Common myeloid progenitor, CD34-positive (primary cell): ENCODE results near the gene LGALS7.

Experiments used
- CTCF ChIA-PET: fragments of 350-600 bp; sonication (Branson Sonifier 250); formaldehyde crosslinking; loops from one replicate; lab custom pipeline; 2021; ENCODE audit warnings: antibody characterized with exemption; lab: Charles Lee
- POLR2A ChIA-PET: fragments of 350-600 bp; sonication (Branson Sonifier 250); formaldehyde crosslinking; loops from one replicate; lab custom pipeline; 2021; ENCODE audit warnings: antibody characterized with exemption; lab: Charles Lee
- DNase-seq, 3 donors: peaks; one replicate each; pipeline versions ENCODE4 v3.0.0 to v3.0.0-alpha.2; 2013
- H3K27ac ChIP-seq, 2 experiments: 1 replicate in 1 of 2; 2 replicates in 1 of 2; pipeline ENCODE4 v1.7.0; 2013; ENCODE audit warnings: inconsistent platforms in 2 of 2, low read length in 2 of 2, mild to moderate bottlenecking in 2 of 2, low read depth in 1 of 2, moderate library complexity in 1 of 2; ENCODE audit not compliant: severe bottlenecking in 2 of 2, insufficient read depth in 1 of 2, poor library complexity in 1 of 2
- H3K27me3 ChIP-seq, 5 experiments: replicated peaks in 2 of 5; 1 replicate in 3 of 5; 2 replicates in 2 of 5; pipeline versions ENCODE4 v1.6.1 to v1.7.0; 2013; ENCODE audit warnings: low read length in 4 of 5, mild to moderate bottlenecking in 2 of 5, moderate library complexity in 2 of 5, inconsistent platforms in 1 of 5; ENCODE audit not compliant: insufficient read depth in 5 of 5, control insufficient read depth in 4 of 5
- H3K36me3 ChIP-seq, 4 experiments: 1 replicate in 2 of 4; 2 replicates in 2 of 4; pipeline versions ENCODE4 v1.6.1 to v1.7.0; 2013; ENCODE audit warnings: low read length in 3 of 4, control low read depth in 1 of 4, mild to moderate bottlenecking in 1 of 4; ENCODE audit not compliant: control insufficient read depth in 4 of 4, insufficient read depth in 4 of 4
- H3K4me1 ChIP-seq, 4 experiments: 1 replicate in 3 of 4; 2 replicates in 1 of 4; pipeline versions ENCODE4 v1.6.1 to v1.7.1; 2013; ENCODE audit warnings: low read length in 3 of 4, mild to moderate bottlenecking in 3 of 4, control low read depth in 1 of 4, inconsistent platforms in 1 of 4, moderate library complexity in 1 of 4; ENCODE audit not compliant: control insufficient read depth in 4 of 4, insufficient read depth in 4 of 4; ENCODE audit errors: control extremely low read depth in 1 of 4
- H3K4me3 ChIP-seq, 7 experiments: 1 replicate in 4 of 7; 2 replicates in 3 of 7; pipeline versions ENCODE4 v1.5.1 to v1.7.0; 2013; ENCODE audit warnings: mild to moderate bottlenecking in 7 of 7, low read length in 6 of 7, moderate library complexity in 6 of 7, inconsistent platforms in 2 of 7, low read depth in 2 of 7, control low read depth in 1 of 7; ENCODE audit not compliant: insufficient read depth in 4 of 7, control insufficient read depth in 1 of 7; ENCODE audit errors: extremely low read depth in 1 of 7
- H3K9me3 ChIP-seq, 5 experiments: 1 replicate in 4 of 5; 2 replicates in 1 of 5; pipeline versions ENCODE4 v1.6.1 to v1.7.1; 2013; ENCODE audit warnings: low read length in 4 of 5, mild to moderate bottlenecking in 2 of 5, inconsistent platforms in 1 of 5, low read depth in 1 of 5, moderate library complexity in 1 of 5; ENCODE audit not compliant: control insufficient read depth in 4 of 5, insufficient read depth in 2 of 5; ENCODE audit errors: control extremely low read depth in 1 of 5
- WGBS: methylation state at CpG from one replicate; pipeline ENCODE4 v1.1.5; 2013; ENCODE audit not compliant: insufficient coverage; 5-methylcytosine and 5-hydroxymethylcytosine counted together

LGALS7 gene

DNA sequence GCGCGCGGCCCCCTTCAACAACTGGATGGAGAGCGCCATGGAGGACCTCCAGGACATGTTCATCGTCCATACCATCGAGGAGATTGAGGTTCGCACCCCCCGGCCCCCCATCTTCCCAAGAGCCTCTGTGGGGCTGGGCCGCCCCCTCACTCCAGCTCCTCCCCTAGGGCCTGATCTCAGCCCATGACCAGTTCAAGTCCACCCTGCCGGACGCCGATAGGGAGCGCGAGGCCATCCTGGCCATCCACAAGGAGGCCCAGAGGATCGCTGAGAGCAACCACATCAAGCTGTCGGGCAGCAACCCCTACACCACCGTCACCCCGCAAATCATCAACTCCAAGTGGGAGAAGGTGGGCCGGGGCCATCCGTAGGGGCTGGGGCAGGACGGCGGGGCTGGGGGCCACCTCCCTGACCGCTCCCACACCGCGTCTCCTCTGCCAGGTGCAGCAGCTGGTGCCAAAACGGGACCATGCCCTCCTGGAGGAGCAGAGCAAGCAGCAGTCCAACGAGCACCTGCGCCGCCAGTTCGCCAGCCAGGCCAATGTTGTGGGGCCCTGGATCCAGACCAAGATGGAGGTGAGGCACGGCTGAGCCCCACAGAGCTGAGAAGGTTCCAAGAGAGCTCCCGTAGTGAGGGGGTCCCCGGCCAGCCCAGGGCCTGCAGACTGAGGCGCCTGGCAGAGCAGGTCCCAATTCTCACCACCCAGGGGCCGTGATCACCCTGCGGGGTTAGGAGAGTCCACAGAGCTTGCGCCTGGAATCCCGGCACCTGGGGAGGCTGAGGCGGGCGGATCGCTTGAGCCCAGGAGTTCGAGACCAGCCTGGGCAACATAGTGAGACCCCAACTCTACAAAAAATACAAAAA is 49.1 kb downstream of the LGALS7 start:
- POLR2A ChIA-PET, result no interaction called here
- no peak overlapping the region for H3K27ac ChIP-seq
- no peaks in the 10 kb centered on the region for H3K27me3 ChIP-seq
- no peak overlapping the region for H3K4me3 ChIP-seq
- H3K9me3 ChIP-seq, result no peaks in the 10 kb centered on the region
- CTCF ChIA-PET, result interaction anchor here (0.6 to 1.7 kb wide), 4 partner anchors 14 to 209 kb away, joined by 3 to 7 read pairs (median 4); partner anchors contain the start of genes MRPS12 and SARS2
- DNase-seq, result no peak
- WGBS, result 97% methylated on average over 39 of the region's 42 CpGs
- peaks cover 2 to 99% (median 75%) of the 10 kb centered on the region in 4 experiments for H3K36me3 ChIP-seq
- peaks cover 0 to 2% (median 0%) of the 10 kb centered on the region in 4 experiments for H3K4me1 ChIP-seq

DNA sequence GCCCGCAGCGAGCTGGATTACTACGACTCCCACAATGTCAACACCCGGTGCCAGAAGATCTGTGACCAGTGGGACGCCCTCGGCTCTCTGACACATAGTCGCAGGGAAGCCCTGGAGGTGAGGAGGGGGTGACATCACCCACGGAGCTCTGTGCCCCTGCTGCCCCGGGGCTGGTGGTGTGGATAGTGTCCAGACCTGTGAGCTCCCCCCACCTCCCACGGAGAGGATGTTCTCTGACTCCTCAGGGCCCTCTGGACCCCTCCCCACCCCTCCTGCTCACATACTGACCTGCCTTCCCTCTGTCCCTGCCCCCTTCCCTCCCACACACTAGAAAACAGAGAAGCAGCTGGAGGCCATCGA is 49.7 kb downstream of the LGALS7 start:
- H3K27me3 ChIP-seq, result no peaks in the 10 kb centered on the region
- no peak overlapping the region for H3K4me3 ChIP-seq
- no peak overlapping the region for H3K27ac ChIP-seq
- H3K4me1 ChIP-seq, result peaks cover 0 to 2% (median 0%) of the 10 kb centered on the region in 4 experiments
- 98% methylated on average over 10 of the region's 11 CpGs for WGBS
- peaks cover 2 to 99% (median 79%) of the 10 kb centered on the region in 4 experiments for H3K36me3 ChIP-seq
- DNase-seq, result no peak
- ChIA-PET CTCF (interaction anchor here (1.0 to 1.7 kb wide), 3 partner anchors 13 to 210 kb away, joined by 3 to 7 read pairs (median 5); partner anchors contain the start of genes MRPS12 and SARS2), POLR2A (no interaction called here)
- H3K9me3 ChIP-seq, result no peaks in the 10 kb centered on the region

GRCh38 chr19:38722947-38723605 is 50.2 kb downstream of the LGALS7 start:
- peaks cover 2 to 96% (median 79%) of the 10 kb centered on the region in 4 experiments for H3K36me3 ChIP-seq
- no peaks in the 10 kb centered on the region for H3K9me3 ChIP-seq
- peaks cover 0 to 1% (median 0%) of the 10 kb centered on the region in 4 experiments for H3K4me1 ChIP-seq
- H3K4me3 ChIP-seq, result no peak overlapping the region
- ChIA-PET CTCF (interaction anchor here (1.0 to 1.1 kb wide), 3 partner anchors 12 to 207 kb away, joined by 3 to 5 read pairs (median 3); partner anchors contain the start of genes MRPS12 and SARS2), POLR2A (no interaction called here)
- no peak for DNase-seq
- H3K27ac ChIP-seq, result no peak overlapping the region
- no peaks in the 10 kb centered on the region for H3K27me3 ChIP-seq
- WGBS, result 100% methylated on average over 7 of the region's 10 CpGs

DNA sequence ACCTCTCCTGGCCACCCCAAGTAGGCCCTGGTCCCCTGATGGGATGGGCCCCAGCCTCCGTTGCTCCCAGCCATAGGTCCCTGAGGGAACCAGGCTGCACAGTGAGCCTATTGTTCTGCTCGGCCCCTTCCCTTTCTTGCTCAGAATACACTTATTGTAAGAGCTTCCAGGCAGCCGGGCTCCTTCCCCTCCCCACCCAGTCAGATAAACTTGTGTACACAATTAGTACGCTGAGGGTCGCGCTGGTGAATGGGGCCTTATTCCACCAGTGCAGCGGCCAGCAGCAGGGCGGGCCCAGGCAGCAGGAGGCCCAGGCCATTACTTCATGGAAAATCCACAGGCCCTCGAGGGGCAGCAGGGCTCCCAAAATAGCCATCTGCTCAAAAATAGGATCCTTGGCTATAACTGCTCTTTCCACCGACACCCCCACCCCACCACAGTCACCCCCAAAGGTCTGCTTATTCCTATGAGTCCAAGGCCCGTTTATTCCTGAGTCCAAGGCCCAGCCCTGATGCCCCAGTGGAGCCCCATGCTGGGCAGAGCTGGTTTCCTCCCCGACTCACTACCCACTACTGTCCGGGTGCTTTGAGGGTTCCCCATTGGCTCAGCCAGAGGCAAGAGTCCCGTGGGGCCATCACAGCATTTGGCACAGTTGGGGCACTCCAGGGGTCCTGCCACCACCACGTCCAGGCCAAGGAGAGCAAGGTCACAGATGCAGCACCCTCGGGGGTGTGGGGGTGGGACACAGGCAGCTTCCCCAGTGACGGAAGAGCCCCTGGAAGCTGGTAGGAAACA is 51.1 kb downstream of the LGALS7 start:
- POLR2A ChIA-PET, result no interaction called here
- Histone ChIP-seq H3K9me3 (no peaks in the 10 kb centered on the region), H3K27me3 (no peaks in the 10 kb centered on the region), H3K36me3 (peaks cover 2 to 97% (median 81%) of the 10 kb centered on the region in 4 experiments), H3K4me1 (no peaks in the 10 kb centered on the region), H3K27ac (peak overlapping the region in 1 of 2 experiments; percentile 14), H3K4me3 (no peak overlapping the region)
- 92% methylated on average over 16 of the region's 17 CpGs for WGBS
- CTCF ChIA-PET, result interaction anchor here (1.0 to 1.1 kb wide), 2 partner anchors 13 to 57 kb away, joined by 3 read pairs; no protein-coding TSS in a partner anchor
- DNase-seq, result no peak

GRCh38 chr19:38721496-38721895 is 51.8 kb downstream of the LGALS7 start:
- over 99% methylated on average over 20 of the region's 20 CpGs for WGBS
- CTCF ChIA-PET, result no interaction called here
- peak overlapping the region in 1 of 2 experiments; percentile 11 for H3K27ac ChIP-seq
- no peaks in the 10 kb centered on the region for H3K27me3 ChIP-seq
- H3K9me3 ChIP-seq, result no peaks in the 10 kb centered on the region
- POLR2A ChIA-PET, result no interaction called here
- H3K4me3 ChIP-seq, result no peak overlapping the region
- no peaks in the 10 kb centered on the region for H3K4me1 ChIP-seq
- no peak for DNase-seq
- H3K36me3 ChIP-seq, result peaks cover 3 to 97% (median 79%) of the 10 kb centered on the region in 4 experiments
